ENCODE results near the gene UROC1.

Gene UROC1

DNA sequence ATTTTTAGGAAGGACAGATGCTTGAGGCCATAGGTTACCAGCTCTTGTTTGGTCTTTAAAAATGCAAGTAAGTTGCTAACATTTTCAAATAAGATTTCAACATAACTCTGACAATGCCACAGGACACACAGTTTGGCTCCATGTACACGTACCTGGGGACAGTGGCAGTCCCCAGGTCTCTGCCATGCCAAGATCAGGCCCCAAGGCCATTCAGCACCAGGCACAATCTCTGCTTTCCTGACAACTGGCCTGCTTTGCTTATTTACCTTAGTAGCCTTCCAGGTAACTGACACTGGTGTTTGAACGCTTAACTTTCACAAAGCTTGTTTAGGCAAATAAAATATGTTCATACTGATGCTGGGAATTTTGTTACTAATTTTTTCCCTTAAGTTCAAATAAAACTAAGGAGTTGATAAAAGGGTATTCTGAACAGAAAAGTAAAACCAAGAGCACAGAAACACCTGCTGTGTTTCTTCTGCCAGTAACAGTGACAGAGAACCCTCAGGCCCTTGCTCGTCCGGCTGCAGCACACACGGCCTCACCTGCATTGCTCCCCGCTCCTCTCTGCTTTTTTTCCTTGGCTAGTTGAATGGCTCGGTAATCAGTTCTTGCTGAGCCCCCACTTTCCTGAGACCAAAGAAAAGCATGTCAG, 58.3 kb downstream of the UROC1 start:
- DNase-seq = no peak

DNA sequence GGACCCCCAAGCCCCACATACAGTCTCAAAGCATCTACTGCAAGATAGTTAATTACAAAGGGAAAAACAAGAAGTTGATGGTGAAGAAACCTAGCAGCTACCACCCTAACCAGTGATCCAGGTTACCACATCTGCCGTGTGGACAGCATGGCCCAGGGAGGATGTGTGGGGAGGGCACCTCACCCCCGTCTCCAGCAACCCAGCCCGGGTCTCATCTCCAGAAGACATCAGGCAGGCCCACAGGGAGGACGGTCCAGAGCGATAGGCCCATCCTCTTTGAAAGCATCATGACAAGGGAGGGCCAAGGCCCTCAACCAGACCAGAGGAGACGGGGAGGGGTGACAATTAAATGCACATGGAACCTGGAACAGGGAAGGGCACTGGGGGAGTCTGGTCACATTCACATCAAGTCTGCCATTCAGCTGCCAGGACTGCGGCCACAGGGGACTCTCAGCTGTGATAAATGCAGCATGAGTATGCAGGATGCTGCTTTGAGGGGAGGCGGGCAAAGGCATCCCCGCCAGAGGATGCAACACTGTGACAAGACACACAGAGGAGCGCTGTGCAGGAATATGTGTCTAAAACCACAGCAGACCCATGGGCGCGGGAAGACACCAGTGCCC, 60.7 kb downstream of the UROC1 start:
- DNase-seq = no peak

DNA sequence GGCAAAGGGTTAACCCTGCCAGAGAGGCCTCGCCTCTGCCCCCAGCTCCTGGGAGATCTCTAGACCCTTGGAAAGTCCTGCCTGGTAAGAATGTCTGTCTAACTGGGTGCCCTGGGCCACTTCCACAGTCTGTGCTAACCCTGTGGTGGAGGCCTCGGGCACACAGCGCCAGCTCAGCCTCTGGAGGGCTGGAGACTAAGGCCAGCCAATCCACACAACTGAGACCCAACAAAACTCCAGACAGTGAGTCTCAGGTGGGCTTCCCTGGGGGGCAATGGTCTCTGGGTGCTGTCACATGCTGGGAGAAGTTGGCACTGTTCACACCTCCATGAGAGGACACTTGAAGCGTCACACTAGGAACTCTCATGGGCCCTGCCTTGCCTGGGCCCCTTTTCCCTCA, 61.4 kb downstream of the UROC1 start:
- DNase-seq = no peak

- DNase-seq = no peak
These were observed 63.0 kb downstream of the UROC1 start for GRCh38 chr3:126454437-126455198.

- DNase-seq = no peak
These were observed 63.5 kb downstream of the UROC1 start for GRCh38 chr3:126454025-126454424.

DNA sequence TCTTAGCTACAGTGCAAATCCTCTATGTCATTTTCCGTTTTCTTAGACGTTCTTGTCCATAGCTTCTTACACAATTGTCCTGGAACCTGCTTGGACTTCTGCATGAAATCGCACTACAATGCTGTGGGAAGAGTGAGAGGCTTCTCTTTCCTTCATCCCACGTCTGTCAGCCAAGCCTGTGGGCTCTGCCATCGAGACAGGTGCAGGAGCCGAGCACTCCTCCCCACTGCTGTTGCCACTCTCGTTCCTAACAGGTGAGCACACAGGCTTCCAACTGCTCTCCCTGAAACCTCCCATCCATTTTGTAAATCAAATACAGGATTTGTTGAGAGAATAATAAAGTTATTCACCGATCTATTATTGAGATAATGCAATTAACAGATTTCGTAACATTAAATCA, 65.4 kb downstream of the UROC1 start:
- DNase-seq = no peak

DNA sequence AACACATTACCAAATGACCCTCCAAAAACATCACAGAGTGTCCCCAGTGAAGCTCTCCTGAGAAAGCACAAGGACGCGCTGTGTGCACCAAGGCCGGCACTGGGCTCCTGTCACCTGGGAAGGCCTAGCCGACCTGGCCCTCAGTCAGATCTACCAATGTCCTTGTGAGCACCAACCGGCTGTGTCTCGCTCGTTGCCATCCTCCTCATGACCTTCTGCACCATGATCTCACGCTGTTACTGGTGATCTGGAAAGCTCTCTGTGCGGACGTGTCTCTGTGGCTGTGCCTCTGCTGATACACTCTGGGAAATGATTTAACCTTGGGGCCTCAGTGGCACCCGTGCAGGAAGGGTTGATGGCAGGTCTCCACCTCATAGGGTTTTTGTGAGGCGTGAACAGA, 66.1 kb downstream of the UROC1 start:
- no peak for DNase-seq

DNA sequence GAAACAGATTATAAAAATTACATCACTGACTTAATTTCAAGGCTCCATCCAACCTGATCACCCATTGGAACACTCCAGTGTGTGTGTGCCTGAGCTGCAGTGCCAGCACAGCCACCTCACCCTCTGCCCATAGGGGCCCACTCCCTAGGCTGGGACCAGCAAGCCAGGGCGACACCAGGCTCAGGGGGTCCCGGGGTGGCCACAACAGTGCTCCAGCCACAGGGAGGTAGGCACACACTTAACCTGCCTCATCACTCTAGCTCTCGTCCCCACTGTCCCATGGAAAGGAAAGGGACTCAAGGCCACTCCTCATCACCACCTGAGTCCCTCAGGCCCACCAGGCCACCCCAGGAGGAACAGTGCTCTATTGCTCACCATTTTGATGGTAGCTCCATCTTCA, 66.8 kb downstream of the UROC1 start:
- DNase-seq = no peak

DNA sequence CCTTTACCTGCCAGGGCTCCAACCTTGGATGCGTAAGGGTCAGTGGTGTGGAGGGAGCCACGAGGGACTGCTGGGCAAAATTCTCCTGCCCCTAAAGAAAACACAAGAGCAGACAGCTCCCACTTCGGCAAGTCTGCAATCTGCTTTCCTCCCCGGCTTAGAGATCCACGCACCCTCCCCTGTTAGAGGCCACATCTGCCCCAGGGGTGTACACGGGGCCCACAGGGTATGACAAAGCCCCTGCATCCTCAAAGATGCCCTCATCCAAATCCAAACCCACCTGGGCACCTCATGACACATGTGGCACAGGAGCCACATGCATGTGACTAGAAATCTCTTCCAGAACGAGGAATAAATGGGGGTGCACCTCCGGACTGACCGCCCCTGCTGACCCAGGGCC, 67.4 kb downstream of the UROC1 start:
- DNase-seq = no peak

GRCh38 chr3:126449621-126450051, 67.9 kb downstream of the UROC1 start:
- DNase-seq = no peak

- no peak for DNase-seq
These were observed 68.7 kb downstream of the UROC1 start for GRCh38 chr3:126448893-126449180.

GRCh38 chr3:126448136-126448892, 69.3 kb downstream of the UROC1 start:
- DNase-seq = no peak

GRCh38 chr3:126447456-126448106, 70.0 kb downstream of the UROC1 start:
- no peak for DNase-seq

- DNase-seq = no peak
These were observed 70.8 kb downstream of the UROC1 start for GRCh38 chr3:126446791-126447190.

GRCh38 chr3:126446301-126446700, 71.3 kb downstream of the UROC1 start:
- no peak for DNase-seq

- DNase-seq = no peak
These were observed 72.1 kb downstream of the UROC1 start for GRCh38 chr3:126445506-126445905.

GRCh38 chr3:126442856-126443242, 74.7 kb downstream of the UROC1 start:
- no peak for DNase-seq

- no peak for DNase-seq
These were observed 75.3 kb downstream of the UROC1 start for GRCh38 chr3:126442094-126442855.

- no peak for DNase-seq
These were observed 76.2 kb downstream of the UROC1 start for GRCh38 chr3:126441256-126441880.

- no peak for DNase-seq
These were observed 76.9 kb downstream of the UROC1 start for GRCh38 chr3:126440709-126440995.

GRCh38 chr3:126439968-126440708, 77.4 kb downstream of the UROC1 start:
- no peak for DNase-seq

All from NCI-H2227 treated with DMSO at 0.1 percent for 48 hours (cell line).